SK-N-SH (cell line): Measurements from ENCODE around the gene C15orf39. TPM values are rescaled to one million over a fixed set of nuclear protein-coding genes. Genes with fewer than 3 reads are reported as not detected.

ENCODE experiments used
- CTCF ChIA-PET: fragments of 300-600, 350-600 bp; formaldehyde crosslinking; extraction: SDS; loops from one replicate; lab custom pipeline; 2021; lab: Yijun Ruan, JAX
- POLR2A ChIA-PET: fragments of 350-600 bp; sonication (Branson Sonifier 250); formaldehyde crosslinking; extraction: SDS; loops from one replicate; lab custom pipeline; 2020; ENCODE audit warnings: antibody characterized with exemption, inconsistent platforms; lab: Yijun Ruan, JAX
- DNase-seq: peaks from one replicate; pipeline ENCODE4 v3.0.0; 2012
- H2AFZ ChIP-seq: fragments of 200-600 bp; sonication (generic); 2 replicates; pipeline ENCODE4 v1.8.1; 2016; ENCODE audit warnings: antibody characterized with exemption, mild to moderate bottlenecking, low read depth
- H3F3A ChIP-seq: fragments of 200-600 bp; sonication (generic); replicated peaks from 2 replicates; pipeline ENCODE3; 2016; ENCODE audit warnings: antibody characterized with exemption, mild to moderate bottlenecking; ENCODE audit not compliant: insufficient read depth
- H3K27ac ChIP-seq, 2 experiments: fragments of 200-500 bp in 1 of 2; fragments of 200-600 bp in 1 of 2; sonication (Bioruptor generic) in 1 of 2; sonication (generic), shearing (Covaris generic) in 1 of 2; 2 replicates each; pipeline versions ENCODE4 v1.5.1 to v1.6.1; 2014 to 2016; ENCODE audit warnings: low read depth in 2 of 2, inconsistent platforms in 1 of 2, low read length in 1 of 2, mild to moderate bottlenecking in 1 of 2, mixed read lengths in 1 of 2
- H3K27me3 ChIP-seq: fragments of 200-600 bp; sonication (generic), shearing (Covaris generic); 2 replicates; pipeline ENCODE4 v1.6.1; 2016; ENCODE audit warnings: mixed run types; ENCODE audit not compliant: insufficient read depth
- H3K36me3 ChIP-seq, 2 experiments: fragments of 200-500 bp in 1 of 2; fragments of 200-600 bp in 1 of 2; sonication (Bioruptor generic) in 1 of 2; sonication (generic) in 1 of 2; replicated peaks in 1 of 2; 2 replicates each; pipeline versions ENCODE3 to v1.5.1; 2014 to 2016; ENCODE audit warnings: low read length in 1 of 2, mild to moderate bottlenecking in 1 of 2; ENCODE audit not compliant: insufficient read depth in 2 of 2, control insufficient read depth in 1 of 2
- H3K4me1 ChIP-seq, 2 experiments: fragments of 200-500 bp in 1 of 2; fragments of 200-600 bp in 1 of 2; sonication (Bioruptor generic) in 1 of 2; sonication (generic), shearing (Covaris generic) in 1 of 2; 2 replicates each; pipeline versions ENCODE4 v1.5.1 to v1.6.1; 2014 to 2016; ENCODE audit warnings: low read depth in 1 of 2, low read length in 1 of 2, mixed run types in 1 of 2; ENCODE audit not compliant: insufficient read depth in 2 of 2, control insufficient read depth in 1 of 2
- H3K4me2 ChIP-seq: fragments of 200-600 bp; sonication (generic), shearing (Covaris generic); 2 replicates; pipeline ENCODE4 v1.6.1; 2017; ENCODE audit warnings: mixed run types
- H3K4me3 ChIP-seq, 2 experiments: fragments of 200-500 bp in 1 of 2; fragments of 200-600 bp in 1 of 2; sonication (Bioruptor generic) in 1 of 2; sonication (generic), shearing (Covaris generic) in 1 of 2; 2 replicates each; pipeline versions ENCODE4 v1.5.1 to v1.8.1; 2014 to 2016; ENCODE audit warnings: low read depth in 2 of 2, inconsistent platforms in 1 of 2, low read length in 1 of 2, mild to moderate bottlenecking in 1 of 2, mixed read lengths in 1 of 2, moderate library complexity in 1 of 2
- H3K79me2 ChIP-seq: fragments of 200-600 bp; sonication (generic); 2 replicates; pipeline ENCODE4 v1.8.1; 2017; ENCODE audit warnings: mild to moderate bottlenecking; ENCODE audit not compliant: insufficient read depth
- H3K9ac ChIP-seq: fragments of 200-600 bp; sonication (generic); 2 replicates; pipeline ENCODE4 v1.6.1; 2017; ENCODE audit warnings: mixed run types
- H3K9me2 ChIP-seq: fragments of 200-600 bp; sonication (generic); 2 replicates; pipeline ENCODE4 v1.6.1; 2017; ENCODE audit warnings: mixed run types
- H3K9me3 ChIP-seq: fragments of 200-600 bp; sonication (generic); 2 replicates; pipeline ENCODE4 v1.6.1; 2017; ENCODE audit warnings: mixed run types, mild to moderate bottlenecking, moderate library complexity
- H4K20me1 ChIP-seq: fragments of 200-600 bp; sonication (generic); 2 replicates; pipeline ENCODE4 v1.6.1; 2017; ENCODE audit warnings: mild to moderate bottlenecking, mixed run types; ENCODE audit not compliant: insufficient read depth
- CTCF ChIP-seq: fragments of 200-600 bp; sonication (generic); IDR thresholded peaks from 2 replicates; pipeline ENCODE4 v1.6.1; 2017; ENCODE audit warnings: antibody characterized with exemption, mild to moderate bottlenecking, moderate library complexity
- ELF1 ChIP-seq: IDR thresholded peaks from 2 replicates; pipeline ENCODE4 v1.4.0; 2012
- EZH2phosphoT487 ChIP-seq: fragments of 200-600 bp; sonication (generic); IDR thresholded peaks from 2 replicates; pipeline ENCODE4 v1.6.1; 2017; ENCODE audit warnings: low read depth, mixed run types, mild to moderate bottlenecking, antibody characterized with exemption, moderate library complexity, borderline replicate concordance
- FOXJ3 ChIP-seq: sonication (generic); formaldehyde crosslinking; IDR thresholded peaks from 2 replicates; pipeline ENCODE4 v1.5.1; 2020; ENCODE audit warnings: mild to moderate bottlenecking, missing genetic modification reagents
- FOXM1 ChIP-seq: IDR thresholded peaks from 2 replicates; pipeline ENCODE4 v1.4.0; 2012; ENCODE audit warnings: low read depth, mild to moderate bottlenecking
- GATA2 ChIP-seq: sonication (generic); formaldehyde crosslinking; IDR thresholded peaks from 2 replicates; pipeline ENCODE4 v1.5.0; 2020; ENCODE audit warnings: mild to moderate bottlenecking, missing genetic modification reagents
- MXI1 ChIP-seq: IDR thresholded peaks from 2 replicates; pipeline ENCODE4 v1.6.1; 2012; ENCODE audit warnings: mild to moderate bottlenecking, low read depth, low read length, improper control_type of control experiment
- NFIC ChIP-seq: IDR thresholded peaks from 2 replicates; pipeline ENCODE4 v1.4.0; 2012; ENCODE audit warnings: borderline replicate concordance
- NRF1 ChIP-seq: IDR thresholded peaks from 2 replicates; pipeline ENCODE4 v1.6.1; 2012; ENCODE audit warnings: low read depth, mild to moderate bottlenecking, low read length
- POLR2AphosphoS5 ChIP-seq: IDR thresholded peaks from 2 replicates; pipeline ENCODE4 v1.6.1; 2012; ENCODE audit warnings: low read depth, low read length
- RCOR1 ChIP-seq: fragments of 150-350 bp; IDR thresholded peaks from 2 replicates; pipeline ENCODE4 v1.6.1; 2017; ENCODE audit warnings: antibody characterized with exemption, low read length
- RFX5 ChIP-seq: IDR thresholded peaks from 2 replicates; pipeline ENCODE4 v1.6.1; 2012; ENCODE audit warnings: mild to moderate bottlenecking, improper control_type of control experiment, low read length
- SIN3A ChIP-seq: IDR thresholded peaks from 2 replicates; pipeline ENCODE4 v1.6.1; 2012; ENCODE audit warnings: low read depth, mild to moderate bottlenecking, low read length, moderate library complexity, borderline replicate concordance
- SMC3 ChIP-seq: IDR thresholded peaks from 2 replicates; pipeline ENCODE4 v1.6.1; 2012; ENCODE audit warnings: low read depth, low read length, improper control_type of control experiment
- TEAD4 ChIP-seq: IDR thresholded peaks from 2 replicates; pipeline ENCODE4 v1.4.0; 2012; ENCODE audit warnings: mild to moderate bottlenecking, borderline replicate concordance; ENCODE audit not compliant: insufficient read depth
- USF1 ChIP-seq: IDR thresholded peaks from 2 replicates; pipeline ENCODE4 v1.4.0; 2012; ENCODE audit warnings: low read depth, borderline replicate concordance
- YY1 ChIP-seq: IDR thresholded peaks from 2 replicates; pipeline ENCODE4 v1.4.0; 2012; ENCODE audit warnings: low read depth, mild to moderate bottlenecking
- WGBS: methylation state at CpG from one replicate; pipeline ENCODE4 v1.1.6; 2017; ENCODE audit warnings: low lambda C conversion rate; 5-methylcytosine and 5-hydroxymethylcytosine counted together
- polyA plus RNA-seq, 3 experiments: library from polyadenylated mRNA; depleted of rRNA; stranded (reverse); fragments of >200 nt; gene quantifications; 2 replicates each; pipeline ENCODE4 v1.2.3, GENCODE V29; 2012
- TF ChIP-seq, protein P1 (sequence below): IDR thresholded peaks from 2 replicates; pipeline ENCODE4; 2012
- TF ChIP-seq, protein P2 (sequence below): IDR thresholded peaks from 2 replicates; pipeline ENCODE4 v1.4.0; 2012; ENCODE audit warnings: low read depth, borderline replicate concordance

C15orf39 gene
- polyA plus RNA-seq, 1 of the 3 experiments (the other 2 are of a cell fraction), result 2.5 TPM

GRCh38 chr15:75174729-75175128 is 27.0 kb upstream of the C15orf39 start:
- ChIA-PET CTCF (no interaction called here), POLR2A (no interaction called here)
- no peaks in the 10 kb centered on the region for H3K27me3 ChIP-seq
- no peaks in the 10 kb centered on the region for H4K20me1 ChIP-seq
- H3K4me3 ChIP-seq, result no peak overlapping the region
- DNase-seq, result no peak
- no peaks in the 10 kb centered on the region for H3K9me3 ChIP-seq
- no peaks in the 10 kb centered on the region for H3K79me2 ChIP-seq
- WGBS, result 92% methylated on average over 10 of the region's 10 CpGs
- peaks cover 18 to 22% of the 10 kb centered on the region in 2 experiments for H3K4me1 ChIP-seq
- no peak overlapping the region for H3K27ac ChIP-seq
- H2AFZ ChIP-seq, result no peak overlapping the region
- H3F3A ChIP-seq, result peaks cover 11% of the 10 kb centered on the region
- TF ChIP-seq NRF1 (no peak), RCOR1 (no peak), EZH2phosphoT487 (no peak), ELF1 (no peak), YY1 (no peak), FOXJ3 (CRISPR knock-in tag) (no peak), SIN3A (no peak), USF1 (no peak), TEAD4 (no peak), GATA2 (CRISPR knock-in tag) (no peak), POLR2AphosphoS5 (no peak), CTCF (no peak), SMC3 (no peak), RFX5 (no peak), FOXM1 (no peak), MXI1 (no peak), NFIC (no peak)
- TF ChIP-seq, protein P1, sequence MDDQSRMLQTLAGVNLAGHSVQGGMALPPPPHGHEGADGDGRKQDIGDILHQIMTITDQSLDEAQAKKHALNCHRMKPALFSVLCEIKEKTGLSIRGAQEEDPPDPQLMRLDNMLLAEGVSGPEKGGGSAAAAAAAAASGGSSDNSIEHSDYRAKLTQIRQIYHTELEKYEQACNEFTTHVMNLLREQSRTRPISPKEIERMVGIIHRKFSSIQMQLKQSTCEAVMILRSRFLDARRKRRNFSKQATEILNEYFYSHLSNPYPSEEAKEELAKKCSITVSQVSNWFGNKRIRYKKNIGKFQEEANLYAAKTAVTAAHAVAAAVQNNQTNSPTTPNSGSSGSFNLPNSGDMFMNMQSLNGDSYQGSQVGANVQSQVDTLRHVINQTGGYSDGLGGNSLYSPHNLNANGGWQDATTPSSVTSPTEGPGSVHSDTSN, result no peak
- TF ChIP-seq, protein P2, sequence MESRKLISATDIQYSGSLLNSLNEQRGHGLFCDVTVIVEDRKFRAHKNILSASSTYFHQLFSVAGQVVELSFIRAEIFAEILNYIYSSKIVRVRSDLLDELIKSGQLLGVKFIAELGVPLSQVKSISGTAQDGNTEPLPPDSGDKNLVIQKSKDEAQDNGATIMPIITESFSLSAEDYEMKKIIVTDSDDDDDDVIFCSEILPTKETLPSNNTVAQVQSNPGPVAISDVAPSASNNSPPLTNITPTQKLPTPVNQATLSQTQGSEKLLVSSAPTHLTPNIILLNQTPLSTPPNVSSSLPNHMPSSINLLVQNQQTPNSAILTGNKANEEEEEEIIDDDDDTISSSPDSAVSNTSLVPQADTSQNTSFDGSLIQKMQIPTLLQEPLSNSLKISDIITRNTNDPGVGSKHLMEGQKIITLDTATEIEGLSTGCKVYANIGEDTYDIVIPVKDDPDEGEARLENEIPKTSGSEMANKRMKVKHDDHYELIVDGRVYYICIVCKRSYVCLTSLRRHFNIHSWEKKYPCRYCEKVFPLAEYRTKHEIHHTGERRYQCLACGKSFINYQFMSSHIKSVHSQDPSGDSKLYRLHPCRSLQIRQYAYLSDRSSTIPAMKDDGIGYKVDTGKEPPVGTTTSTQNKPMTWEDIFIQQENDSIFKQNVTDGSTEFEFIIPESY, result no peak
- H3K9ac ChIP-seq, result no peak overlapping the region
- no peaks in the 10 kb centered on the region for H3K9me2 ChIP-seq
- no peak overlapping the region for H3K4me2 ChIP-seq
- no peaks in the 10 kb centered on the region for H3K36me3 ChIP-seq
